GM12878 (cell line): Measurements from ENCODE around the gene FMO3. TPM values are rescaled to one million over a fixed set of nuclear protein-coding genes. Genes with fewer than 3 reads are reported as not detected.

ENCODE experiments used
- ATAC-seq: fragments of 200-7000 bp; cut with Tn5 transposase; 3 replicates; pipeline ENCODE4 v1.9.1; 2020; ENCODE audit warnings: mild to moderate bottlenecking, moderate library complexity
- BruUV-seq: library from RNA; stranded (reverse); fragments of 400-500 nt; replicated peaks from 2 replicates; lab custom pipeline; 2021; lab: Mats Ljungman, UMichigan
- CTCF ChIA-PET: fragments of 300-600 bp; sonication (Branson Sonifier 250); formaldehyde crosslinking; extraction: SDS; loops from one replicate; lab custom pipeline; 2021; ENCODE audit warnings: inconsistent platforms; lab: Yijun Ruan, JAX
- POLR2A ChIA-PET: fragments of 350-600 bp; formaldehyde crosslinking; extraction: SDS; loops from one replicate; lab custom pipeline; 2021; ENCODE audit warnings: inconsistent platforms; lab: Charles Lee
- RAD21 ChIA-PET: fragments of 300-600 bp; sonication (Branson Sonifier 250); formaldehyde crosslinking; loops from one replicate; lab custom pipeline; 2023; ENCODE audit warnings: antibody characterized with exemption; ENCODE audit not compliant: unreplicated experiment; lab: Charles Lee
- SMC1A ChIA-PET: fragments of 300-600 bp; sonication (Branson Sonifier 250); formaldehyde crosslinking; loops from one replicate; lab custom pipeline; 2023; ENCODE audit not compliant: unreplicated experiment, uncharacterized antibody; lab: Charles Lee
- DNase-seq: peaks from one replicate; pipeline ENCODE4 v3.0.0-alpha.2; 2011; ENCODE audit warnings: low read depth, low spot score
- FAIRE-seq: peaks from 3 replicates; lab custom pipeline; 2011; peaks lifted over from hg19 to GRCh38; lab: Jason Lieb, UNC
- H2AFZ ChIP-seq: 2 replicates; pipeline ENCODE4 v1.6.0; 2011; ENCODE audit warnings: low read depth, low read length, control low read depth; ENCODE audit not compliant: control insufficient read depth
- H3K27ac ChIP-seq: 2 replicates; pipeline ENCODE4 v1.5.1; 2011; ENCODE audit warnings: control low read depth; ENCODE audit not compliant: control insufficient read depth, insufficient read depth
- H3K27me3 ChIP-seq, 2 experiments: replicated peaks in 1 of 2; 2 replicates each; pipeline versions ENCODE4 v1.6.0 to v1.6.1; 2011; ENCODE audit warnings: low read length in 1 of 2; ENCODE audit not compliant: control insufficient read depth in 2 of 2, insufficient read depth in 2 of 2
- H3K36me3 ChIP-seq, 2 experiments: 2 replicates each; pipeline ENCODE4 v1.5.1; 2011; ENCODE audit warnings: low read length in 1 of 2; ENCODE audit not compliant: control insufficient read depth in 2 of 2, insufficient read depth in 2 of 2
- H3K4me1 ChIP-seq: 2 replicates; pipeline ENCODE4 v1.6.1; 2011; ENCODE audit warnings: mild to moderate bottlenecking, low read length, moderate library complexity, mixed read lengths; ENCODE audit not compliant: control insufficient read depth, insufficient read depth
- H3K4me2 ChIP-seq: 2 replicates; pipeline ENCODE4 v1.6.0; 2011; ENCODE audit warnings: control low read depth; ENCODE audit not compliant: control insufficient read depth, insufficient read depth
- H3K4me3 ChIP-seq: fragments of 200-600 bp; sonication (generic); 2 replicates; pipeline ENCODE4 v1.5.1; 2016
- H3K79me2 ChIP-seq: 2 replicates; pipeline ENCODE4 v1.6.0; 2011; ENCODE audit warnings: low read length; ENCODE audit not compliant: control insufficient read depth, insufficient read depth
- H3K9ac ChIP-seq: 2 replicates; pipeline ENCODE4 v1.8.0; 2011; ENCODE audit warnings: low read length, control low read depth, mixed read lengths; ENCODE audit not compliant: control insufficient read depth, insufficient read depth
- H3K9me3 ChIP-seq: replicated peaks from 3 replicates; pipeline ENCODE4 v1.5.1; 2011; ENCODE audit warnings: mild to moderate bottlenecking, low read length; ENCODE audit not compliant: control insufficient read depth, insufficient read depth
- H4K20me1 ChIP-seq: 2 replicates; pipeline ENCODE4 v1.6.0; 2011; ENCODE audit not compliant: control insufficient read depth, insufficient read depth
- ATF7 ChIP-seq: fragments of 450-650 bp; IDR thresholded peaks from 2 replicates; pipeline ENCODE4 v1.6.1; 2016; ENCODE audit warnings: low read depth, mild to moderate bottlenecking
- BHLHE40 ChIP-seq, 2 experiments: fragments of 450-650 bp in 1 of 2; IDR thresholded peaks; 2 replicates each; pipeline ENCODE4 v1.6.1; 2011 to 2017; ENCODE audit warnings: low read depth in 2 of 2, borderline replicate concordance in 1 of 2, improper control_type of control experiment in 1 of 2, low read length in 1 of 2, mild to moderate bottlenecking in 1 of 2
- BMI1 ChIP-seq: fragments of 450-650 bp; IDR thresholded peaks from 2 replicates; pipeline ENCODE4 v1.6.1; 2016; ENCODE audit warnings: mild to moderate bottlenecking, moderate library complexity, borderline replicate concordance
- CHD4 ChIP-seq: fragments of 200-600 bp; sonication (generic); IDR thresholded peaks from 2 replicates; pipeline ENCODE4 v1.6.1; 2016; ENCODE audit warnings: mild to moderate bottlenecking
- ESRRA ChIP-seq: IDR thresholded peaks from 2 replicates; pipeline ENCODE4 v1.6.1; 2012; ENCODE audit warnings: mild to moderate bottlenecking, low read length, improper control_type of control experiment
- MYB ChIP-seq: fragments of 150-350 bp; IDR thresholded peaks from 2 replicates; pipeline ENCODE4 v1.6.1; 2014; ENCODE audit warnings: mild to moderate bottlenecking, low read depth, low read length, borderline replicate concordance
- NR2C1 ChIP-seq: fragments of 450-650 bp; IDR thresholded peaks from 2 replicates; pipeline ENCODE4 v1.6.1; 2017; ENCODE audit warnings: antibody characterized with exemption, mild to moderate bottlenecking, moderate library complexity
- SIN3A ChIP-seq: IDR thresholded peaks from 2 replicates; pipeline ENCODE4 v1.6.1; 2012; ENCODE audit warnings: low read depth, low read length, improper control_type of control experiment
- WGBS: methylation state at CpG from one replicate; pipeline ENCODE4 v1.1.6; 2016; ENCODE audit warnings: low lambda C conversion rate; ENCODE audit not compliant: insufficient replicate concordance, insufficient coverage; ENCODE audit errors: missing lambda C conversion rate; 5-methylcytosine and 5-hydroxymethylcytosine counted together
- in situ Hi-C: fragments of 300-500 bp; cut with MboI; formaldehyde crosslinking; loops from 9 replicates; pipeline ENCODE4 v1.14.3; 2018; ENCODE audit warnings: mixed read lengths
- intact Hi-C: fragments of 100-400 bp; cut with micrococcal nuclease; formaldehyde crosslinking; loops from one replicate; pipeline ENCODE4 v1.14.2; 2022; ENCODE audit not compliant: unreplicated experiment
- polyA plus RNA-seq, 11 experiments: library from polyadenylated mRNA; depleted of rRNA in 4 of 11; unstranded in 6 of 11; stranded (reverse) in 5 of 11; fragments of >200 nt; fragmentation: Nextera tagmentation in 4 of 11; fragmentation: Illumina TruSeq in 1 of 11; extraction: Ambion mirVana in 4 of 11; extraction: Trizol in 1 of 11; gene quantifications; 1 replicate in 1 of 11; 2 replicates in 10 of 11; pipeline versions ENCODE4 v1.2.1 to v1.2.3, GENCODE V29; 2011 to 2016; ENCODE audit warnings: inconsistent platforms in 2 of 11, missing spikeins in 2 of 11, low read depth in 1 of 11
- total RNA-seq, 4 experiments: library from RNA; depleted of rRNA in 3 of 4; stranded (reverse); fragments of >200 nt in 3 of 4; fragmentation: Illumina TruSeq in 1 of 4; extraction: Trizol in 1 of 4; gene quantifications; 2 replicates each; pipeline versions ENCODE4 v1.2.1 to v1.2.3, GENCODE V29; 2013 to 2021
- TF ChIP-seq, protein P1 (sequence below): fragments of 450-650 bp; IDR thresholded peaks from 2 replicates; pipeline ENCODE4 v1.6.1; 2016; ENCODE audit warnings: mild to moderate bottlenecking
- TF ChIP-seq, protein P2 (sequence below): fragments of 450-650 bp; IDR thresholded peaks from 2 replicates; pipeline ENCODE4 v1.6.1; 2017; ENCODE audit warnings: mild to moderate bottlenecking, low read depth, inconsistent platforms; ENCODE audit not compliant: poor library complexity, severe bottlenecking

FMO3 gene
- total and polyA plus RNA-seq, 10 of the 15 experiments (the other 5 are each of a cell fraction or from before 2014, with no cell fraction given) = 0.08 to 0.10 TPM; not detected in 8

DNA sequence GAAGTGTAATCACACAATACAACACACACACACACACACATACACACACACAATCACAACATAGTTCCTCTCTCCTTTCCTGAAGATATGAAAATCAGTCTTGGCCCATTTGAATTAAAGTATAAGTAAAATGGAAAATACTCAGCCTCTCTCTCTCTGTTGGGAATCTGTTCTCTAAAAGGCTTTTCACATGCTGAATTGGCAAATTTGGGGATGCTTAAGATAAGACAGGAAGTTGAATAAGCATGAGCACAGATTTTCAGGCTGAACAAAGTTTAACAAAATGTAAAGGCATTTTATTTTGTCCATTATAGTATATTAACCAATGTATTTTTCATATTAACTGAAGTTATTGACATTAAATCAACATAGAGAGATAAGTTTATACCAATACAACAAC is 70.7 kb downstream of the FMO3 start:
- ChIA-PET SMC1A (no interaction called here), CTCF (no interaction called here), POLR2A (no interaction called here), RAD21 (no interaction called here)
- no TSS peak for BruUV-seq
- no peak overlapping the region for H3K9ac ChIP-seq
- H3K27me3 ChIP-seq = no peaks in the 10 kb centered on the region
- no peaks in the 10 kb centered on the region for H3K36me3 ChIP-seq
- H2AFZ ChIP-seq = no peak overlapping the region
- no peak for TF ChIP-seq CHD4
- TF ChIP-seq BMI1 = no peak
- no peak for TF ChIP-seq BHLHE40 (IDR thresholded peaks at IDR 0.05; ENCODE audit: borderline replicate concordance in 1 of 2, low read depth in 2 of 2, low read length in 1 of 2)
- TF ChIP-seq, protein P1, sequence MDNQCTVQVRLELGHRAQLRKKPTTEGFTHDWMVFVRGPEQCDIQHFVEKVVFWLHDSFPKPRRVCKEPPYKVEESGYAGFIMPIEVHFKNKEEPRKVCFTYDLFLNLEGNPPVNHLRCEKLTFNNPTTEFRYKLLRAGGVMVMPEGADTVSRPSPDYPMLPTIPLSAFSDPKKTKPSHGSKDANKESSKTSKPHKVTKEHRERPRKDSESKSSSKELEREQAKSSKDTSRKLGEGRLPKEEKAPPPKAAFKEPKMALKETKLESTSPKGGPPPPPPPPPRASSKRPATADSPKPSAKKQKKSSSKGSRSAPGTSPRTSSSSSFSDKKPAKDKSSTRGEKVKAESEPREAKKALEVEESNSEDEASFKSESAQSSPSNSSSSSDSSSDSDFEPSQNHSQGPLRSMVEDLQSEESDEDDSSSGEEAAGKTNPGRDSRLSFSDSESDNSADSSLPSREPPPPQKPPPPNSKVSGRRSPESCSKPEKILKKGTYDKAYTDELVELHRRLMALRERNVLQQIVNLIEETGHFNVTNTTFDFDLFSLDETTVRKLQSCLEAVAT = no peak
- TF ChIP-seq ATF7 = no peak
- TF ChIP-seq MYB = no peak
- ATAC-seq (no peak), DNase-seq (no peak), FAIRE-seq (no peak)
- H3K4me2 ChIP-seq = no peak overlapping the region
- no peaks in the 10 kb centered on the region for H3K4me1 ChIP-seq
- H3K9me3 ChIP-seq = no peaks in the 10 kb centered on the region
- H3K27ac ChIP-seq = no peak overlapping the region
- intact Hi-C loops = no loop called here
- H3K4me3 ChIP-seq = no peak overlapping the region
- no peaks in the 10 kb centered on the region for H4K20me1 ChIP-seq
- H3K79me2 ChIP-seq = no peaks in the 10 kb centered on the region
- in situ Hi-C loops = no loop called here

DNA sequence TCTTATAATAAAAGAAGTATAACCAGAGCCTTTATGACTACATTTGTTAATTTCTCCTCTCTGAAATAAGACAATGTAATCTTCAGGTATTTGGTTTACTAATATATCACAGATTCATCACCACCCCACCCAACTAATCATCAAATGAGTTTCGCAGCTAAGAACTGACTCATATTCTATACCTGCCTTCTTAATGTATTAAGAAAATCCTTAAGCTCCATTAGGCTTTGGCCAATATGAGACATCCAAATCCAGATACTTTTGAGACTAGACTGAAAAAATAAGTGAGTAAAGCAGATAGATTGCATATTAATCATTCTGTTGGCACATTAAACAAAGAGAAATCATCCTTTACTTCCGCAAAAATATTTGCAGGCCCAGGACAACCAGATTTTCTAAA is 75.7 kb downstream of the FMO3 start:
- WGBS = 9% methylated on average over 2 of the region's 2 CpGs
- in situ Hi-C loops = no loop called here

More for the DNA sequence above, 75.7 kb downstream of the FMO3 start:
- Histone ChIP-seq H3K4me1 (no peaks in the 10 kb centered on the region), H3K36me3 (no peaks in the 10 kb centered on the region), H2AFZ (no peak overlapping the region), H3K27ac (no peak overlapping the region), H3K9me3 (no peaks in the 10 kb centered on the region), H3K27me3 (no peaks in the 10 kb centered on the region), H3K4me2 (no peak overlapping the region), H4K20me1 (no peaks in the 10 kb centered on the region), H3K79me2 (no peaks in the 10 kb centered on the region), H3K4me3 (no peak overlapping the region), H3K9ac (no peak overlapping the region)
- RAD21 ChIA-PET = no interaction called here
- CTCF ChIA-PET = interaction anchor here (0.6 to 1.3 kb wide), 2 partner anchors 14 to 16 kb away, joined by 3 read pairs; no protein-coding TSS in a partner anchor
- BruUV-seq = no TSS peak
- SMC1A ChIA-PET = no interaction called here
- FAIRE-seq (no peak), ATAC-seq (no peak), DNase-seq (no peak)
- intact Hi-C loops = no loop called here
- no peak for TF ChIP-seq NR2C1
- TF ChIP-seq, protein P2, sequence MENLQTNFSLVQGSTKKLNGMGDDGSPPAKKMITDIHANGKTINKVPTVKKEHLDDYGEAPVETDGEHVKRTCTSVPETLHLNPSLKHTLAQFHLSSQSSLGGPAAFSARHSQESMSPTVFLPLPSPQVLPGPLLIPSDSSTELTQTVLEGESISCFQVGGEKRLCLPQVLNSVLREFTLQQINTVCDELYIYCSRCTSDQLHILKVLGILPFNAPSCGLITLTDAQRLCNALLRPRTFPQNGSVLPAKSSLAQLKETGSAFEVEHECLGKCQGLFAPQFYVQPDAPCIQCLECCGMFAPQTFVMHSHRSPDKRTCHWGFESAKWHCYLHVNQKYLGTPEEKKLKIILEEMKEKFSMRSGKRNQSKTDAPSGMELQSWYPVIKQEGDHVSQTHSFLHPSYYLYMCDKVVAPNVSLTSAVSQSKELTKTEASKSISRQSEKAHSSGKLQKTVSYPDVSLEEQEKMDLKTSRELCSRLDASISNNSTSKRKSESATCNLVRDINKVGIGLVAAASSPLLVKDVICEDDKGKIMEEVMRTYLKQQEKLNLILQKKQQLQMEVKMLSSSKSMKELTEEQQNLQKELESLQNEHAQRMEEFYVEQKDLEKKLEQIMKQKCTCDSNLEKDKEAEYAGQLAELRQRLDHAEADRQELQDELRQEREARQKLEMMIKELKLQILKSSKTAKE = no peak
- TF ChIP-seq SIN3A = no peak
- no peak for TF ChIP-seq ESRRA
- POLR2A ChIA-PET = no interaction called here
